D721Med (cell line): ENCODE results near the gene NEUROD2.

Experiments used
- DNase-seq: peaks from one replicate; pipeline ENCODE4 v3.0.0; 2011; ENCODE audit warnings: low spot score; ENCODE audit not compliant: insufficient read length
- FAIRE-seq: peaks from 2 replicates; lab custom pipeline; 2011; peaks lifted over from hg19 to GRCh38; lab: Jason Lieb, UNC
- CTCF ChIP-seq: IDR thresholded peaks from 2 replicates; pipeline ENCODE4 v1.5.1; 2012; ENCODE audit warnings: mild to moderate bottlenecking, control low read depth; ENCODE audit not compliant: insufficient read depth; ENCODE audit errors: missing control alignments

NEUROD2 gene

GRCh38 chr17:39635614-39636176 lies 28.0 kb upstream of the NEUROD2 start:
- no peak for TF ChIP-seq CTCF
- FAIRE-seq (no peak), DNase-seq (no peak)

GRCh38 chr17:39634384-39634871 lies 26.7 kb upstream of the NEUROD2 start:
- DNase-seq (no peak), FAIRE-seq (no peak)
- TF ChIP-seq CTCF = peak; percentile 83

GRCh38 chr17:39633570-39634183 lies 26.0 kb upstream of the NEUROD2 start:
- DNase-seq = no peak
- no peak for TF ChIP-seq CTCF
- FAIRE-seq = no peak

- no peak for DNase-seq
- no peak for FAIRE-seq
- TF ChIP-seq CTCF = no peak
Measured at GRCh38 chr17:39632153-39632941, 24.6 kb upstream of the NEUROD2 start.

- no peak for DNase-seq
- TF ChIP-seq CTCF = no peak
- FAIRE-seq = no peak
Measured at GRCh38 chr17:39631403-39631802, 23.7 kb upstream of the NEUROD2 start.

GRCh38 chr17:39629898-39630297 lies 22.2 kb upstream of the NEUROD2 start:
- DNase-seq = no peak
- FAIRE-seq = no peak
- no peak for TF ChIP-seq CTCF
